ENCODE data around the gene IQCM. TPM values are rescaled to one million over a fixed set of nuclear protein-coding genes. Genes with fewer than 3 reads are reported as not detected.

Gene IQCM
- total RNA-seq, 4 donors from 2014 or later, result not detected

- DNase-seq (ENCODE audit: low spot score in 2 of 2), result no peak
- intact Hi-C loops (cut with DNase I; ENCODE audit: low total_unique reads), result no loop called here
- no peak overlapping the region for H3K4me3 ChIP-seq (ENCODE audit: low read depth, poor library complexity, severe bottlenecking)
- TF ChIP-seq CTCF (IDR thresholded peaks at IDR 0.05) (no peak), POLR2A (IDR thresholded peaks at IDR 0.05) (no peak)
Measured at GRCh38 chr4:149793459-149793858, 22.2 kb downstream of the IQCM start.

GRCh38 chr4:149791851-149792250, 23.8 kb downstream of the IQCM start:
- intact Hi-C loops (cut with DNase I; ENCODE audit: low total_unique reads), result no loop called here
- no peak for DNase-seq (ENCODE audit: low spot score in 2 of 2)
- H3K4me3 ChIP-seq (ENCODE audit: low read depth, poor library complexity, severe bottlenecking), result no peak overlapping the region
- TF ChIP-seq CTCF (IDR thresholded peaks at IDR 0.05), result no peak
- TF ChIP-seq POLR2A (IDR thresholded peaks at IDR 0.05), result no peak
- WGBS, 2 donors, result 50 to 53% methylated on average over 1 of the region's 1 CpG

GRCh38 chr4:149790172-149790907, 25.3 kb downstream of the IQCM start:
- WGBS, 2 donors, result 39 to 55% methylated on average over 4 of the region's 4 CpGs
- H3K4me3 ChIP-seq (ENCODE audit: low read depth, poor library complexity, severe bottlenecking), result no peak overlapping the region
- no peak for DNase-seq (ENCODE audit: low spot score in 2 of 2)
- intact Hi-C loops (cut with DNase I; ENCODE audit: low total_unique reads), result no loop called here
- no peak for TF ChIP-seq CTCF (IDR thresholded peaks at IDR 0.05)
- TF ChIP-seq POLR2A (IDR thresholded peaks at IDR 0.05), result no peak

- H3K4me3 ChIP-seq (ENCODE audit: low read depth, poor library complexity, severe bottlenecking), result no peak overlapping the region
- intact Hi-C loops (cut with DNase I; ENCODE audit: low total_unique reads), result no loop called here
- WGBS, 2 donors, result 69 to 86% methylated on average over 4 of the region's 4 CpGs
- TF ChIP-seq CTCF (IDR thresholded peaks at IDR 0.05), result no peak
- no peak for TF ChIP-seq POLR2A (IDR thresholded peaks at IDR 0.05)
- DNase-seq (ENCODE audit: low spot score in 2 of 2), result no peak
Measured at GRCh38 chr4:149788300-149788699, 27.3 kb downstream of the IQCM start.

GRCh38 chr4:149785696-149786431, 29.8 kb downstream of the IQCM start:
- 84 to 91% methylated on average over 1 of the region's 1 CpG for WGBS, 2 donors
- DNase-seq (ENCODE audit: low spot score in 2 of 2), result no peak
- H3K4me3 ChIP-seq (ENCODE audit: low read depth, poor library complexity, severe bottlenecking), result no peak overlapping the region
- intact Hi-C loops (cut with DNase I; ENCODE audit: low total_unique reads), result no loop called here
- TF ChIP-seq POLR2A (IDR thresholded peaks at IDR 0.05) (no peak), CTCF (IDR thresholded peaks at IDR 0.05) (no peak)

All from lower leg skin (tissue), 4 donors.